Keratinocyte (primary cell): Measurements from ENCODE around the gene PLEKHA8. TPM values are rescaled to one million over a fixed set of nuclear protein-coding genes. Genes with fewer than 3 reads are reported as not detected.

Experiments used
- DNase-seq: peaks from one replicate; pipeline ENCODE4 v3.0.0-alpha.2; 2011; ENCODE audit warnings: low read depth, missing footprints, low spot score
- FAIRE-seq: peaks from 2 replicates; lab custom pipeline; 2011; peaks lifted over from hg19 to GRCh38; lab: Jason Lieb, UNC
- H2AFZ ChIP-seq: 2 replicates; pipeline ENCODE4 v1.6.0; 2012; ENCODE audit warnings: low read length, control low read depth, inconsistent platforms; ENCODE audit not compliant: control insufficient read depth
- H3K27ac ChIP-seq: 2 replicates; pipeline ENCODE4 v1.5.1; 2011; ENCODE audit warnings: low read length; ENCODE audit not compliant: control insufficient read depth, insufficient read depth
- H3K27me3 ChIP-seq: 3 replicates; pipeline ENCODE4 v1.6.0; 2011; ENCODE audit warnings: low read length; ENCODE audit not compliant: control insufficient read depth, insufficient read depth; ENCODE audit errors: extremely low read depth
- H3K36me3 ChIP-seq, 2 experiments: 2 replicates in 1 of 2; 3 replicates in 1 of 2; pipeline ENCODE4 v1.5.1; 2011; ENCODE audit warnings: low read length in 2 of 2, mild to moderate bottlenecking in 1 of 2; ENCODE audit not compliant: control insufficient read depth in 2 of 2, insufficient read depth in 2 of 2; ENCODE audit errors: extremely low read depth in 1 of 2
- H3K4me1 ChIP-seq: 3 replicates; pipeline ENCODE4 v1.5.1; 2011; ENCODE audit warnings: low read length; ENCODE audit not compliant: control insufficient read depth, insufficient read depth; ENCODE audit errors: extremely low read depth
- H3K4me2 ChIP-seq: 3 replicates; pipeline ENCODE4 v1.6.0; 2011; ENCODE audit warnings: low read depth, low read length; ENCODE audit not compliant: control insufficient read depth, insufficient read depth; ENCODE audit errors: extremely low read depth
- H3K4me3 ChIP-seq, 3 experiments: fragments of 200-600 bp in 1 of 3; sonication (generic) in 1 of 3; 2 replicates in 2 of 3; 3 replicates in 1 of 3; pipeline ENCODE4 v1.5.1; 2011 to 2016; ENCODE audit warnings: low read length in 3 of 3, mild to moderate bottlenecking in 3 of 3, control low read depth in 2 of 3, inconsistent platforms in 1 of 3, low read depth in 1 of 3, mixed read lengths in 1 of 3, mixed run types in 1 of 3, moderate library complexity in 1 of 3; ENCODE audit not compliant: control insufficient read depth in 2 of 3, insufficient read depth in 2 of 3; ENCODE audit errors: extremely low read depth in 1 of 3
- H3K79me2 ChIP-seq: 2 replicates; pipeline ENCODE4 v1.6.0; 2012; ENCODE audit warnings: low read length; ENCODE audit not compliant: control insufficient read depth, insufficient read depth
- H3K9ac ChIP-seq: 3 replicates; pipeline ENCODE4 v1.6.0; 2011; ENCODE audit warnings: low read length; ENCODE audit not compliant: control insufficient read depth, insufficient read depth; ENCODE audit errors: extremely low read depth
- H3K9me1 ChIP-seq: 3 replicates; pipeline ENCODE4 v1.6.0; 2011; ENCODE audit warnings: low read length; ENCODE audit not compliant: control insufficient read depth, insufficient read depth; ENCODE audit errors: extremely low read depth
- H3K9me3 ChIP-seq: 2 replicates; pipeline ENCODE4 v1.5.1; 2012; ENCODE audit warnings: low read depth, low read length; ENCODE audit not compliant: control insufficient read depth
- H4K20me1 ChIP-seq: 3 replicates; pipeline ENCODE4 v1.6.0; 2011; ENCODE audit warnings: low read length; ENCODE audit not compliant: control insufficient read depth, insufficient read depth; ENCODE audit errors: extremely low read depth
- EZH2 ChIP-seq: IDR thresholded peaks from one replicate; pipeline ENCODE4 v1.6.1; 2012; ENCODE audit warnings: inconsistent platforms, mild to moderate bottlenecking, low read length, moderate library complexity
- dilution Hi-C: fragments of 300-500 bp; cut with MboI; formaldehyde crosslinking; loops from one replicate; pipeline ENCODE4 v1.7.0; 2020; ENCODE audit warnings: low sequenced_read_pairs; ENCODE audit not compliant: extremely low pct_ligation_motif_present
- polyA plus RNA-seq, 5 experiments: library from polyadenylated mRNA; depleted of rRNA in 3 of 5; stranded (reverse) in 3 of 5; stranded (forward) in 1 of 5; unstranded in 1 of 5; fragments of >200 nt; gene quantifications; 1 replicate in 1 of 5; 2 replicates in 3 of 5; 3 replicates in 1 of 5; pipeline versions ENCODE4 v1.2.1 to v1.2.3, GENCODE V29; 2011 to 2012; ENCODE audit warnings: missing spikeins in 2 of 5, low read depth in 1 of 5, low replicate concordance in 1 of 5
- TF ChIP-seq, protein P1 (sequence below), 3 experiments: IDR thresholded peaks in 1 of 3; conservative IDR thresholded peaks in 1 of 3; optimal IDR thresholded peaks in 1 of 3; 2 replicates in 2 of 3; 3 replicates in 1 of 3; pipeline versions ENCODE3 to v1.5.1; 2011; ENCODE audit warnings: low read length in 3 of 3, mild to moderate bottlenecking in 3 of 3, moderate library complexity in 2 of 3, control low read depth in 1 of 3, inconsistent platforms in 1 of 3; ENCODE audit not compliant: insufficient read depth in 2 of 3; ENCODE audit errors: extremely low read depth in 1 of 3

The PLEKHA8 gene
- polyA plus RNA-seq, 1 donor (not counting 4 experiments of a cell fraction or from before 2014, with no cell fraction given): 9.6 TPM

- no peak overlapping the region for H2AFZ ChIP-seq
- H3K27ac ChIP-seq: no peak overlapping the region
- DNase-seq (no peak), FAIRE-seq (no peak)
- H3K27me3 ChIP-seq: no peaks in the 10 kb centered on the region
- no peaks in the 10 kb centered on the region for H3K36me3 ChIP-seq
- no peak overlapping the region for H3K4me3 ChIP-seq
- H4K20me1 ChIP-seq: no peaks in the 10 kb centered on the region
- TF ChIP-seq, protein P1, sequence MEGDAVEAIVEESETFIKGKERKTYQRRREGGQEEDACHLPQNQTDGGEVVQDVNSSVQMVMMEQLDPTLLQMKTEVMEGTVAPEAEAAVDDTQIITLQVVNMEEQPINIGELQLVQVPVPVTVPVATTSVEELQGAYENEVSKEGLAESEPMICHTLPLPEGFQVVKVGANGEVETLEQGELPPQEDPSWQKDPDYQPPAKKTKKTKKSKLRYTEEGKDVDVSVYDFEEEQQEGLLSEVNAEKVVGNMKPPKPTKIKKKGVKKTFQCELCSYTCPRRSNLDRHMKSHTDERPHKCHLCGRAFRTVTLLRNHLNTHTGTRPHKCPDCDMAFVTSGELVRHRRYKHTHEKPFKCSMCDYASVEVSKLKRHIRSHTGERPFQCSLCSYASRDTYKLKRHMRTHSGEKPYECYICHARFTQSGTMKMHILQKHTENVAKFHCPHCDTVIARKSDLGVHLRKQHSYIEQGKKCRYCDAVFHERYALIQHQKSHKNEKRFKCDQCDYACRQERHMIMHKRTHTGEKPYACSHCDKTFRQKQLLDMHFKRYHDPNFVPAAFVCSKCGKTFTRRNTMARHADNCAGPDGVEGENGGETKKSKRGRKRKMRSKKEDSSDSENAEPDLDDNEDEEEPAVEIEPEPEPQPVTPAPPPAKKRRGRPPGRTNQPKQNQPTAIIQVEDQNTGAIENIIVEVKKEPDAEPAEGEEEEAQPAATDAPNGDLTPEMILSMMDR (optimal IDR thresholded peaks at IDR 0.05 in 1 of 3, IDR thresholded peaks at IDR 0.05 in 1 of 3, conservative IDR thresholded peaks at IDR 0.05 in 1 of 3; ENCODE audit: extremely low read depth in 1 of 3, insufficient read depth in 2 of 3, low read length in 3 of 3): no peak
- no peak for TF ChIP-seq EZH2
- peaks cover 2% of the 10 kb centered on the region for H3K79me2 ChIP-seq
- H3K9me1 ChIP-seq: no peaks in the 10 kb centered on the region
- no peaks in the 10 kb centered on the region for H3K9me3 ChIP-seq
- dilution Hi-C loops: no loop called here
- H3K4me1 ChIP-seq: peaks cover 44% of the 10 kb centered on the region
- H3K4me2 ChIP-seq: no peak overlapping the region
- no peak overlapping the region for H3K9ac ChIP-seq
These were observed 117.3 kb downstream of the PLEKHA8 start for GRCh38 chr7:30145426-30145970.

DNA sequence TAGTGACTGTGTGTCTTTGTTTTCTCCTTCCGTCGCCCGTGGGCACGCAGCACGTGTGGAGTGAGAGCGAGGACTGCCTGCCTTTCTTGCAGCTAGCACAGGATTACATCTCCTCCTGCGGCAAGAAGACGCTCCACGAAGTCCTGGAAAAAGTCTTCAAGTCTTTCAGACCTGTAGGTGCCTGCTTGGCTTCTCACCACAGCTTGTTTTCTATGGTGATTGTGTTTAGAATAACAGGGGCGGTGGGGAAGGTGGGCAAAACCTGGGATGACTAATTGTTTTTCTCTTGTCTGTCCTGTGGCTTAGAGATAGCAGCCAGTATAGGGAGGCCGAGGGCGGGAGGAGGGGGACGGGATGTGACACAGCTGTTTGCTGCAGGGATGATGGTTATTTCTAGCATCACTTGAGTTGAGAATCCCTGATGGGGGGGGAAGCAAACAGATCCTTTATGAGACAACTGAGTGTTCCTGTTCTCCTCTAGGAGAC, 118.0 kb downstream of the PLEKHA8 start:
- H3K9ac ChIP-seq: no peak overlapping the region
- FAIRE-seq: no peak
- H3K4me3 ChIP-seq: no peak overlapping the region
- H3K79me2 ChIP-seq: peaks cover 2% of the 10 kb centered on the region
- no peak for DNase-seq
- H3K36me3 ChIP-seq: no peaks in the 10 kb centered on the region
- H3K27me3 ChIP-seq: no peaks in the 10 kb centered on the region
- no peak overlapping the region for H2AFZ ChIP-seq
- no peak overlapping the region for H3K27ac ChIP-seq
- TF ChIP-seq, protein P1 (optimal IDR thresholded peaks at IDR 0.05 in 1 of 3, IDR thresholded peaks at IDR 0.05 in 1 of 3, conservative IDR thresholded peaks at IDR 0.05 in 1 of 3; ENCODE audit: extremely low read depth in 1 of 3, insufficient read depth in 2 of 3, low read length in 3 of 3): no peak
- H3K4me2 ChIP-seq: no peak overlapping the region
- H3K9me3 ChIP-seq: no peaks in the 10 kb centered on the region
- H3K9me1 ChIP-seq: no peaks in the 10 kb centered on the region
- dilution Hi-C loops: no loop called here
- H4K20me1 ChIP-seq: no peaks in the 10 kb centered on the region
- H3K4me1 ChIP-seq: peaks cover 44% of the 10 kb centered on the region
